H9 (cell line): ENCODE data around the gene CYGB. TPM values are rescaled to one million over a fixed set of nuclear protein-coding genes. Genes with fewer than 3 reads are reported as not detected.

Experiments
- DNase-seq: peaks from one replicate; pipeline ENCODE4 v3.0.0-alpha.2; 2017
- H2AFZ ChIP-seq: one replicate; pipeline ENCODE4 v1.6.1; 2013; ENCODE audit warnings: mild to moderate bottlenecking, low read length, control low read depth, moderate library complexity
- H2AK5ac ChIP-seq: 2 replicates; pipeline ENCODE4 v1.6.1; 2013; ENCODE audit warnings: low read length, control low read depth, mixed read lengths; ENCODE audit not compliant: insufficient read length
- H2BK120ac ChIP-seq: one replicate; pipeline ENCODE4 v1.6.1; 2013; ENCODE audit warnings: low read depth, mild to moderate bottlenecking, low read length, control low read depth, inconsistent platforms; ENCODE audit not compliant: poor library complexity, severe bottlenecking
- H2BK12ac ChIP-seq: 2 replicates; pipeline ENCODE4 v1.6.1; 2013; ENCODE audit warnings: low read length, control low read depth, mixed read lengths, low read depth; ENCODE audit not compliant: insufficient read length
- H2BK15ac ChIP-seq: 2 replicates; pipeline ENCODE4 v1.6.1; 2013; ENCODE audit warnings: low read depth, low read length, control low read depth
- H2BK20ac ChIP-seq: one replicate; pipeline ENCODE4 v1.6.1; 2013; ENCODE audit warnings: low read depth, mild to moderate bottlenecking, low read length, control low read depth, inconsistent platforms; ENCODE audit not compliant: poor library complexity, severe bottlenecking
- H2BK5ac ChIP-seq: 2 replicates; pipeline ENCODE4 v1.6.1; 2013; ENCODE audit warnings: low read length, control low read depth, mixed read lengths; ENCODE audit not compliant: insufficient read length
- H3K14ac ChIP-seq: 2 replicates; pipeline ENCODE4 v1.6.1; 2013; ENCODE audit warnings: low read length, control low read depth; ENCODE audit not compliant: insufficient read depth
- H3K18ac ChIP-seq: 2 replicates; pipeline ENCODE4 v1.6.1; 2013; ENCODE audit warnings: low read depth, mild to moderate bottlenecking, mixed read lengths, low read length, control low read depth; ENCODE audit not compliant: insufficient read length
- H3K23ac ChIP-seq: 2 replicates; pipeline ENCODE4 v1.6.1; 2013; ENCODE audit warnings: low read length, control low read depth, mixed read lengths, low read depth; ENCODE audit not compliant: insufficient read length
- H3K23me2 ChIP-seq: 2 replicates; pipeline ENCODE4 v1.6.1; 2013; ENCODE audit warnings: low read depth, mild to moderate bottlenecking, mixed read lengths, low read length, control low read depth; ENCODE audit not compliant: insufficient read length, poor library complexity, severe bottlenecking
- H3K27ac ChIP-seq: 2 replicates; pipeline ENCODE4 v1.5.1; 2013; ENCODE audit warnings: low read length, control low read depth, mixed read lengths, low read depth; ENCODE audit not compliant: insufficient read length
- H3K27me3 ChIP-seq: 2 replicates; pipeline ENCODE4 v1.6.1; 2013; ENCODE audit warnings: low read length, control low read depth, inconsistent platforms; ENCODE audit not compliant: insufficient read depth
- H3K4ac ChIP-seq: 2 replicates; pipeline ENCODE4 v1.6.1; 2013; ENCODE audit warnings: low read depth, mild to moderate bottlenecking, control low read depth, inconsistent platforms, low read length, moderate library complexity
- H3K4me1 ChIP-seq: 2 replicates; pipeline ENCODE4 v1.6.1; 2013; ENCODE audit warnings: low read length, control low read depth, inconsistent platforms; ENCODE audit not compliant: insufficient read depth
- H3K4me2 ChIP-seq: 2 replicates; pipeline ENCODE4 v1.6.1; 2013; ENCODE audit warnings: low read length, control low read depth, mixed read lengths; ENCODE audit not compliant: insufficient read length, insufficient read depth
- H3K56ac ChIP-seq: 2 replicates; pipeline ENCODE4 v1.6.1; 2013; ENCODE audit warnings: low read depth, mild to moderate bottlenecking, mixed read lengths, low read length, control low read depth; ENCODE audit not compliant: insufficient read length
- H3K79me1 ChIP-seq: 2 replicates; pipeline ENCODE4 v1.6.1; 2013; ENCODE audit warnings: low read depth, mild to moderate bottlenecking, moderate library complexity, low read length, control low read depth, inconsistent platforms; ENCODE audit not compliant: insufficient read depth, poor library complexity, severe bottlenecking
- H3K79me2 ChIP-seq: 2 replicates; pipeline ENCODE4 v1.6.1; 2013; ENCODE audit warnings: low read length, control low read depth, inconsistent platforms; ENCODE audit not compliant: insufficient read depth
- H3K9ac ChIP-seq: 2 replicates; pipeline ENCODE4 v1.6.1; 2013; ENCODE audit warnings: low read length, control low read depth, mixed read lengths; ENCODE audit not compliant: insufficient read length; ENCODE audit errors: extremely low read depth
- H3K9me3 ChIP-seq: one replicate; pipeline ENCODE4 v1.6.1; 2013; ENCODE audit warnings: low read depth, low read length, inconsistent platforms; ENCODE audit not compliant: control insufficient read depth
- H3T11ph ChIP-seq: one replicate; pipeline ENCODE4 v1.6.1; 2013; ENCODE audit warnings: mild to moderate bottlenecking, low read length, control low read depth, inconsistent platforms
- H4K20me1 ChIP-seq: one replicate; pipeline ENCODE4 v1.6.1; 2013; ENCODE audit not compliant: control insufficient read depth, insufficient read length, insufficient read depth
- H4K5ac ChIP-seq: 2 replicates; pipeline ENCODE4 v1.6.1; 2013; ENCODE audit warnings: low read depth, mild to moderate bottlenecking, mixed read lengths, low read length, control low read depth; ENCODE audit not compliant: insufficient read length
- H4K8ac ChIP-seq: replicated peaks from 2 replicates; pipeline ENCODE4 v1.6.1; 2013; ENCODE audit warnings: low read length, control low read depth, mixed read lengths, low read depth; ENCODE audit not compliant: insufficient read length
- H4K91ac ChIP-seq: 2 replicates; pipeline ENCODE4 v1.6.1; 2013; ENCODE audit warnings: low read depth, mild to moderate bottlenecking, moderate library complexity, mixed read lengths, low read length, control low read depth; ENCODE audit not compliant: insufficient read length
- H3K27ac Mint-ChIP-seq, 3 experiments: 2 replicates in 2 of 3; 3 replicates in 1 of 3; pipeline ENCODE4 v1.8.0; 2020 to 2021; ENCODE audit warnings: mixed read lengths in 3 of 3, mild to moderate bottlenecking in 1 of 3, moderate library complexity in 1 of 3
- H3K27me3 Mint-ChIP-seq: 2 replicates; pipeline ENCODE4 v1.8.0; 2021; ENCODE audit warnings: low read depth, mild to moderate bottlenecking, moderate library complexity, mixed read lengths
- H3K36me3 Mint-ChIP-seq, 3 experiments: 2 replicates in 2 of 3; 3 replicates in 1 of 3; pipeline ENCODE4 v1.8.0; 2020 to 2021; ENCODE audit warnings: low read depth in 3 of 3, mixed read lengths in 3 of 3; ENCODE audit not compliant: insufficient read depth in 1 of 3
- H3K4me1 Mint-ChIP-seq, 2 experiments: 2 replicates each; pipeline ENCODE4 v1.8.0; 2020; ENCODE audit warnings: mixed read lengths in 2 of 2
- H3K4me3 Mint-ChIP-seq, 2 experiments: 2 replicates in 1 of 2; 3 replicates in 1 of 2; pipeline ENCODE4 v1.8.0; 2020 to 2021; ENCODE audit warnings: mild to moderate bottlenecking in 2 of 2, mixed read lengths in 2 of 2, moderate library complexity in 1 of 2
- H3K9me3 Mint-ChIP-seq, 2 experiments: 2 replicates in 1 of 2; 3 replicates in 1 of 2; pipeline ENCODE4 v1.8.0; 2020; ENCODE audit warnings: mild to moderate bottlenecking in 2 of 2, mixed read lengths in 2 of 2, moderate library complexity in 1 of 2
- WGBS: extraction: QIAGEN DNeasy Blood & Tissue Kit; methylation state at CpG from one replicate; pipeline ENCODE4 v1.1.7; 2013; ENCODE audit warnings: missing lambda C conversion rate, low lambda C conversion rate, mixed read lengths; ENCODE audit not compliant: insufficient read length; ENCODE audit errors: extremely low coverage; 5-methylcytosine and 5-hydroxymethylcytosine counted together
- total RNA-seq: library from RNA; stranded (reverse); gene quantifications from 2 replicates; pipeline ENCODE4 v1.2.1, GENCODE V29; 2021
- TF ChIP-seq, protein P1 (sequence below): fragments of 200-600 bp; sonication (generic); conservative IDR thresholded peaks from 3 replicates; pipeline ENCODE4 v1.8.0; 2021; ENCODE audit warnings: antibody characterized with exemption, mild to moderate bottlenecking

Gene CYGB
- total RNA-seq, 1 experiment from 2014 or later: 2.4 TPM

GRCh38 chr17:76531486-76532038 lies 5.9 kb downstream of the CYGB start:
- H3T11ph ChIP-seq: no peak overlapping the region

More at GRCh38 chr17:76531486-76532038, 5.9 kb downstream of the CYGB start:
- Histone ChIP-seq H4K20me1 (no peaks in the 10 kb centered on the region), H2BK15ac (no peak overlapping the region), H3K4ac (no peak overlapping the region), H3K79me1 (no peaks in the 10 kb centered on the region), H2BK20ac (no peak overlapping the region), H3K27me3 (peaks cover 2% of the 10 kb centered on the region; the same call in 1 of the 2 replicates), H4K8ac (no peak overlapping the region), H3K27ac (no peak overlapping the region), H3K56ac (no peak overlapping the region), H3K9ac (no peak overlapping the region), H2AFZ (no peak overlapping the region), H2AK5ac (no peak overlapping the region), H3K4me1 (peaks cover 4% of the 10 kb centered on the region; the same call in 1 of the 2 replicates), H3K9me3 (no peaks in the 10 kb centered on the region), H2BK12ac (no peak overlapping the region), H4K5ac (no peak overlapping the region), H4K91ac (no peak overlapping the region), H3K18ac (no peak overlapping the region), H3K79me2 (no peaks in the 10 kb centered on the region), H2BK120ac (no peak overlapping the region), H3K23ac (no peak overlapping the region), H3K4me2 (no peak overlapping the region), H3K14ac (no peak overlapping the region), H3K23me2 (no peaks in the 10 kb centered on the region), H2BK5ac (no peak overlapping the region)
- peaks cover 39% of the 10 kb centered on the region for H3K27me3 Mint-ChIP-seq
- H3K4me3 Mint-ChIP-seq: no peak overlapping the region
- no peak overlapping the region; a peak in 1 of 7 replicates for H3K27ac Mint-ChIP-seq
- H3K4me1 Mint-ChIP-seq: peaks cover 16 to 33% of the 10 kb centered on the region in 2 experiments
- TF ChIP-seq, protein P1, sequence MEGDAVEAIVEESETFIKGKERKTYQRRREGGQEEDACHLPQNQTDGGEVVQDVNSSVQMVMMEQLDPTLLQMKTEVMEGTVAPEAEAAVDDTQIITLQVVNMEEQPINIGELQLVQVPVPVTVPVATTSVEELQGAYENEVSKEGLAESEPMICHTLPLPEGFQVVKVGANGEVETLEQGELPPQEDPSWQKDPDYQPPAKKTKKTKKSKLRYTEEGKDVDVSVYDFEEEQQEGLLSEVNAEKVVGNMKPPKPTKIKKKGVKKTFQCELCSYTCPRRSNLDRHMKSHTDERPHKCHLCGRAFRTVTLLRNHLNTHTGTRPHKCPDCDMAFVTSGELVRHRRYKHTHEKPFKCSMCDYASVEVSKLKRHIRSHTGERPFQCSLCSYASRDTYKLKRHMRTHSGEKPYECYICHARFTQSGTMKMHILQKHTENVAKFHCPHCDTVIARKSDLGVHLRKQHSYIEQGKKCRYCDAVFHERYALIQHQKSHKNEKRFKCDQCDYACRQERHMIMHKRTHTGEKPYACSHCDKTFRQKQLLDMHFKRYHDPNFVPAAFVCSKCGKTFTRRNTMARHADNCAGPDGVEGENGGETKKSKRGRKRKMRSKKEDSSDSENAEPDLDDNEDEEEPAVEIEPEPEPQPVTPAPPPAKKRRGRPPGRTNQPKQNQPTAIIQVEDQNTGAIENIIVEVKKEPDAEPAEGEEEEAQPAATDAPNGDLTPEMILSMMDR: no peak
- no peaks in the 10 kb centered on the region for H3K36me3 Mint-ChIP-seq
- DNase-seq: no peak
- H3K9me3 Mint-ChIP-seq: no peaks in the 10 kb centered on the region
- WGBS: no CpG with 5 or more reads among the region's 18 CpGs
